ENCODE data around the gene CREBBP.

Gene CREBBP

DNA sequence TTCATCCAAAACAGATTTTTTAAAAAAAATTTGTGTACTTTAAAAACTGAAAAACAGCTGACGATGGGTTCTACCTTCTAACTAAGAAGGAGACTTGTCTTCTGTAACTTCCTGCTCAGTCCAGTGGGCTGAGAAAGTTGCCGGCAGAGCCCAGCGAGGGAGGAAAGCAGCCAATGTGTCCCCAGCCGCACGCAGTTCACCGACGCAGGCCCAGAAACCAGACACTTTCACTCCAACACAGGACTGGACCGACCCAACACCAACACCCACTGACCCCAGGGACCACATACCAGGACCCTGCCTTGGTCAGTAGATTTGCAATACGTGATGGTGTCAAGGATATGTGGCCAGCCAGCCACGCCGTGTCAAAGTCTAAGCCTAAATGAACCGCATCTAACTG, 188.8 kb downstream of the CREBBP start:
- Mint-ChIP-seq H3K4me3 (no peak overlapping the region), H3K36me3 (ENCODE audit: low read depth) (peaks cover 9% of the 10 kb centered on the region)

DNA sequence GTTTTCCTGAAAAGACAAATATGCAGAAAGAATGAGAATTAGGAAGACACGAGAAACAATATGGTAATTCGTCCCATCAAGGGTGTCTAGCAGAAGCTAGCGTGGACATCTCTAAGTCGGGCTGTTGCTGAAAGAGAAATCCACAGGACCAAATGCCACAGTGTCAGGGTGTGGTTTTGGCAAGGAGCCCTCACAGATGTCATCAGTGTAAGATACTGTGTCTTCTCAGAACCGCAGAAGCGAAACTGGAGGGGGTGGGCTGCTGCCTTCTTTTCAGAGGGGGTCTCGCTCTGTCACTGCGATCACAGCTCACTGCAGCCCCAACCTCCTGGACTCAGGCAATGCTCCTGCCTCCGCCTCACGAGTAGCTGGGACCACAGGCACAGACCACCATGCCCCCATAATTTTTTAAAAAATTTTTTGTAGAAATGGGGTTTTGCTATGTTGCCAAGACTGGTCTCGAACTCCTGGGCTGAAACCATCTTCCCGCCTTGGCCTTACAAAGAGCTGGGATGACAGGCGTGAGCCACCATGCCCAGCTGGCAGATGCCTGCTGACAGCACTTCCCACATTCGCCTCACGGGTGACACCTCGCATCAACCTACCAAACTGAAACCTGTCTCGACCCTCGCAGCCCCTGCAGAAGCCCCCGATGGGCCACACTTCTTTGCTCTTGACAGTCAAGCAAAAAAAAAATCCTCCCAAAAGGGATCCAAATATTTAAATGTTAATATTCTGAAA, 189.4 kb downstream of the CREBBP start:
- H3K9me3 Mint-ChIP-seq: no peaks in the 10 kb centered on the region
- no peaks in the 10 kb centered on the region for H3K27me3 Mint-ChIP-seq (ENCODE audit: low read depth)
- H3K4me3 Mint-ChIP-seq: no peak overlapping the region
- H3K27ac Mint-ChIP-seq: no peak overlapping the region
- peaks cover 9% of the 10 kb centered on the region for H3K36me3 Mint-ChIP-seq (ENCODE audit: low read depth)
- H3K4me1 Mint-ChIP-seq (ENCODE audit: low read depth): peaks cover 6% of the 10 kb centered on the region

More for the DNA sequence above, 188.8 kb downstream of the CREBBP start:
- no peaks in the 10 kb centered on the region for H3K9me3 Mint-ChIP-seq
- peaks cover 6% of the 10 kb centered on the region for H3K4me1 Mint-ChIP-seq (ENCODE audit: low read depth)
- no peak overlapping the region for H3K27ac Mint-ChIP-seq
- no peaks in the 10 kb centered on the region for H3K27me3 Mint-ChIP-seq (ENCODE audit: low read depth)

DNA sequence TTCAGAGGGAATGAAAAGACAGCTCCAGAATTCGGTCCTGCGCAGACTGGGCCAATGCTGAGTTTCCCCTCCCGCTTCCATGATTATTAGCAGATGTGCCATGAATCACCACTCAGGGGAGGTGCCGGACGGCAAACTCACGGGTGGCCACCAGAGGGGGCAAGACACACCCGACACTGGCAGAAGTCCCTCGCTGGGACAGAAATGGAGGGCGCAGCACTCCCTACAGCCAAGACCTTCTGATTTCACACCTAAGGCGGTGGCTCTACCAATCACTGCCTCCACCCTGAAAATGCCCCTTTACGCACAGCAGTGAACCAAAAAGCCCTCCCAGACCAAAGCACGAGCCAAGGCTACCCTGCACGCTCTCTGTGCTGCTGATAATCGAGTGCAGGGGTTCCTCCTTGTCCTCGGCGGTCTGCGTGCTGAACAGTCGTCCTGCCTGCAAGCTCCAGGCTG, 190.0 kb downstream of the CREBBP start:
- Mint-ChIP-seq H3K4me3 (no peak overlapping the region), H3K27me3 (ENCODE audit: low read depth) (no peaks in the 10 kb centered on the region), H3K9me3 (no peaks in the 10 kb centered on the region), H3K27ac (no peak overlapping the region), H3K36me3 (ENCODE audit: low read depth) (peaks cover 10% of the 10 kb centered on the region), H3K4me1 (ENCODE audit: low read depth) (peaks cover 6% of the 10 kb centered on the region)

DNA sequence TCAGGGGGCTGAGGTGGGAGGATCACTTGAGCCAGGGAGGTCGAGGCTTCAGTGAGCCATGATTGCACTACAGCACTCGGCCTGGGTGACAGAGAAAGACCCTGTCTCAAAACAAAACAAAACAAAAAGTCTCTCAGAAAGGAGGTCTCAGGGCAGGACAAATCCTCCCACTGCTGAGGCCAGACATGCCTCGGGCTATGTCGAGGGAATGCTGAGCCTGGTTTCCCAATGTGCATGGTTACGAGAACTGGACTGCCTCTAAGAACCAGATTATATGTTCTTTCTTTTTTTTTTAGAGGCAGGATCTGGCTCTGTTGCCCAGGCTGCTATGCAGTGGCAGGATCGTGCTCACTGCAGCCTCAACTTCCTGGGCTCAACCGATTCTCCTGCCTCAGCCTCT, 190.8 kb downstream of the CREBBP start:
- no peaks in the 10 kb centered on the region for H3K9me3 Mint-ChIP-seq
- H3K36me3 Mint-ChIP-seq (ENCODE audit: low read depth): peaks cover 15% of the 10 kb centered on the region
- peaks cover 6% of the 10 kb centered on the region for H3K4me1 Mint-ChIP-seq (ENCODE audit: low read depth)
- no peak overlapping the region for H3K27ac Mint-ChIP-seq
- H3K4me3 Mint-ChIP-seq: no peak overlapping the region
- H3K27me3 Mint-ChIP-seq (ENCODE audit: low read depth): no peaks in the 10 kb centered on the region

DNA sequence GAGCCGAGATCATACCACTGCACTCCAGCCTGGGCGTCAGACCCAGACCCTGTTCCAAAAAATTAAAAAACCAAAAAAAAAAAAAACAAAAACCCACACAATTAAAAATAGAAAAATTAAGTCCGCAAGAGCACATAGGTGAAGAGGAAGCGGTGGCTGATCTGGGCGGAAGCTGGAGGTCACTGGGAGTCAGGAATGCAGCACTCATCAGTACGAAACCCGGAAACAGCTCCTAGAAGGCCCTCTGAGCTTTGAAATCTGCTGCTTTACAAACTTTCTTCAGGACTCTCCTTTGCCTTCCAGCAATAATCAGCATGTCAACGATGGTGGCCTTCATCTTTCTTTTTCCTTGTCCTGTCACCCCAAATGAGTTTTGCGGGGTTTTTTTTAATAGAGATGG, 192.7 kb downstream of the CREBBP start:
- Mint-ChIP-seq H3K27me3 (ENCODE audit: low read depth) (no peaks in the 10 kb centered on the region), H3K4me3 (no peak overlapping the region), H3K9me3 (no peaks in the 10 kb centered on the region), H3K4me1 (ENCODE audit: low read depth) (peaks cover 6% of the 10 kb centered on the region), H3K36me3 (ENCODE audit: low read depth) (peaks cover 22% of the 10 kb centered on the region), H3K27ac (no peak overlapping the region)

DNA sequence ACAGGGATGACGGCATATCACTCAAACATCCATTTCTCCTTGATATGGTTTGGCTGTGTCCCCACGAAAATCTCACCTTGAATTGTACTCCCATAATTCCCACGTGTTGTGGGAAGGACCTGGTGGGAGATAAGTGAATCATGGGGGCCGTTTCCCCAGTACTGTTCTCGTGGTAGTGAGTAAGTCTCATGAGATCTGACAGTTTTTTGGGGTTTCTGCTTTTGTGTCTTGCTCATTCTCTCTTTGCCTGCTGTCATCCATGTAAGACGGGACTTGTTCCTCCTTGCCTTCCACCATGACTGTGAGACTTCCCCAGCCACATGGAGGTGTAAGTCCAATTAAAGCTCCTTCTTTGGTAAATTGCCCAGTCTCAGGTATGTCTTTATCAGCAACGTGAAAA, 193.5 kb downstream of the CREBBP start:
- no peaks in the 10 kb centered on the region for H3K9me3 Mint-ChIP-seq
- H3K4me3 Mint-ChIP-seq: no peak overlapping the region
- H3K36me3 Mint-ChIP-seq (ENCODE audit: low read depth): peaks cover 24% of the 10 kb centered on the region
- H3K27me3 Mint-ChIP-seq (ENCODE audit: low read depth): no peaks in the 10 kb centered on the region
- H3K27ac Mint-ChIP-seq: no peak overlapping the region
- H3K4me1 Mint-ChIP-seq (ENCODE audit: low read depth): peaks cover 6% of the 10 kb centered on the region

DNA sequence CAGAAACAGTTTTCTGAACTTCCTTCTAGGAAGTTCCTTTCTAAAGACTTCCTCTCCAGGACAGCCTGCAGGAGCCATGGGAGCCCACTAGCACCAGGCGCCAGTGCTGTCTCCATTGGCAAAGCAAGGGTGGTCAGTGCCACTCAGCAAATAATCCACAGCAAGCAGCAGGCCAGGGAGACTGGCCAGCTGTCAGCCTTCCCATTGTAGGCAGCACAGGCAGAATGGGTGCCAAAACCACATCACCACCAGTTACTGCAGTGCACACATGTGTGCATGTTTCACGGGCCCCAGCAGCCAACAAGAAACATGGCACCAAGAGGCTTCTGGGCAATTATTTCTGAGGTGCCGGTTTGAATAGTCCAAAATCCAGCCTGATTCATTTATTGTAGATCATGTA, 199.3 kb downstream of the CREBBP start:
- Mint-ChIP-seq H3K9me3 (no peaks in the 10 kb centered on the region), H3K4me1 (ENCODE audit: low read depth) (no peaks in the 10 kb centered on the region), H3K27me3 (ENCODE audit: low read depth) (no peaks in the 10 kb centered on the region), H3K36me3 (ENCODE audit: low read depth) (peaks cover 28% of the 10 kb centered on the region), H3K27ac (no peak overlapping the region), H3K4me3 (no peak overlapping the region)

DNA sequence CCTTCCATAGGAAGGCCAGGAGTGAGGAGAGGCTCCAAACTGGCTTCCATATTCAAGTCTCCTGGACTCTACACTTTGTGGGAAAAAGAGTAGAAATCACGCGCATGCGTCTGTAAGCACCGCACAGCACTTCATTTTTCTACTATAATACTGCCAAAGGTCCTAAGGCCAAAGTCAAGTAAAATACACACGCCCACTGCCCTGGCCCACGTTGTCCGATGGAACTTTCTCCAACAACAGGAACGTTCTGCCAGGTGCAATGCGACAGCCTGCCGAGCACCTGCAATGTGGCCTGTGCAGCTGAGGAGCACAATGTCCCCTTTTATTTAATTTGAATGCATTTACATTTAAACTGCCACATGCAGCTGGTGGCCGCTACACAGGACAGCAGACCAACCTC, 202.5 kb downstream of the CREBBP start:
- Mint-ChIP-seq H3K27me3 (ENCODE audit: low read depth) (no peaks in the 10 kb centered on the region), H3K4me1 (ENCODE audit: low read depth) (no peaks in the 10 kb centered on the region), H3K9me3 (no peaks in the 10 kb centered on the region), H3K36me3 (ENCODE audit: low read depth) (peaks cover 22% of the 10 kb centered on the region), H3K4me3 (no peak overlapping the region), H3K27ac (no peak overlapping the region)

DNA sequence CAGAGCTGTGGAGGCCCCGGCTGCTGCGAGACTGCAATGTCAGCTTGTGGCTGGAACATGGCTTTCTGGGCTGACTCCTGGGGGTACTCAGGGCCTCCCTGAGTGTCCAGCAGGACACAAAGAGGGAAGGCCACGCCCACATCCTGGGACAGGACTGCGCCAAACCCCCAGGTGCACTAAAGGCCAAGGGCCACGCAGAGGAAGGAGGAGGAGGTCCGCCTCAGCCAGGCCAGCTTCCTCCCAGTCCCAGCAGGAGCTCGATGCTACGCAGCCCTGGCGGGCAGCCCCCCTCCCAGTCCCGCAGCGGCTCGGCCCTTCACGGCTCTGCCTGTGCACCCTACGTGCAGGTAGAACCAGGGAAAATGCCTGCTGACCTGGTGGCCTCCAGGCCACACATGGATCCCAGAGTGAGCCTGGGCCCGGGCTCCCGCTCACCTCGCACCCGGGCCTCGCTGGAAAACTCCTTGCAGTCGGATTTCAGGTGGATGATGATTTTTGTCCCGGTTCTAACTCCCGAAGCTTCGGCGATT, 204.8 kb downstream of the CREBBP start:
- Mint-ChIP-seq H3K36me3 (ENCODE audit: low read depth) (peaks cover 16% of the 10 kb centered on the region), H3K4me1 (ENCODE audit: low read depth) (no peaks in the 10 kb centered on the region), H3K27ac (no peak overlapping the region), H3K4me3 (no peak overlapping the region), H3K27me3 (ENCODE audit: low read depth) (no peaks in the 10 kb centered on the region), H3K9me3 (no peaks in the 10 kb centered on the region)
